Right atrium auricular region (tissue), 2 donors: ENCODE results near the gene FAP. TPM values are rescaled to one million over a fixed set of nuclear protein-coding genes. Genes with fewer than 3 reads are reported as not detected.

Experiments used
- DNase-seq: peaks from one replicate; pipeline ENCODE4 v3.0.0-alpha.2; 2019; ENCODE audit warnings: low spot score
- H3K27ac ChIP-seq, 2 donors: fragments of 200-600 bp; sonication (generic); 1 replicate in 1 of 2; 2 replicates in 1 of 2; pipeline ENCODE4 v1.5.1; 2016 to 2019
- H3K27me3 ChIP-seq, 2 donors: fragments of 200-600 bp; sonication (generic); one replicate each; pipeline versions ENCODE4 v1.5.1 to v1.6.0; 2017 to 2019
- H3K36me3 ChIP-seq: fragments of 200-600 bp; sonication (generic); one replicate; pipeline ENCODE4 v1.5.1; 2016
- H3K4me1 ChIP-seq, 2 donors: fragments of 200-600 bp; sonication (generic); one replicate each; pipeline versions ENCODE4 v1.5.1 to v1.6.0; 2017 to 2019
- H3K4me3 ChIP-seq, 2 donors: fragments of 200-600 bp; sonication (generic); 1 replicate in 1 of 2; 2 replicates in 1 of 2; pipeline ENCODE4 v1.5.1; 2017 to 2019; ENCODE audit warnings: mild to moderate bottlenecking in 1 of 2, moderate library complexity in 1 of 2
- H3K9me3 ChIP-seq, 2 donors: fragments of 200-600 bp; sonication (generic); one replicate each; pipeline ENCODE4 v1.5.1; 2019
- total RNA-seq, 2 donors: library from RNA; depleted of rRNA; stranded (reverse); fragments of >200 nt; gene quantifications; one replicate each; pipeline ENCODE4 v1.1.0, GENCODE V29; 2016
- TF ChIP-seq, protein P1 (sequence below), 2 donors: fragments of 200-600 bp; sonication (generic); IDR thresholded peaks; one replicate each; pipeline ENCODE4 v1.5.1; 2019; ENCODE audit warnings: antibody characterized with exemption in 2 of 2

FAP gene
- total RNA-seq, 2 donors from 2014 or later: 0.71 to 5.7 TPM

DNA sequence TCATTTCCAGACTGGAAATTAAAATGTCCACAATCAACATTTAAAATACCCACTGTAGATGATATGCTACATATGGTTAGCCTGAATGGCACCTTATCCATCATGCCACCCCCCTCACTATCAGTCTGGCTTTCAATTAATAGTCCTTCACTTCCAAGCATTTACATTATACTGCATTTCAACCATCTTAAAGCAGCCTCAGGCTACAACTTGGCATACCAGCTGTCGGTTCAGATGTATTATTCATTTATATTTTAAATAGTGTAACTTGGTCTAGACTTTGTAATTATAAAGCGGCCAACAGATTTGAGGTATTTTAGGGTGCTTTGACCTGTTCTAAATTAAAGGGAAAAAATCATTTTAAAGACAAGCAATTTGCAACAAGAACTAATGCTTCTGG is 93.8 kb downstream of the FAP start:
- Histone ChIP-seq H3K27me3 (no peaks in the 10 kb centered on the region), H3K27ac (no peak overlapping the region), H3K9me3 (no peaks in the 10 kb centered on the region), H3K4me1 (no peaks in the 10 kb centered on the region), H3K4me3 (no peak overlapping the region), H3K36me3 (no peaks in the 10 kb centered on the region)
- DNase-seq: no peak
- TF ChIP-seq, protein P1, sequence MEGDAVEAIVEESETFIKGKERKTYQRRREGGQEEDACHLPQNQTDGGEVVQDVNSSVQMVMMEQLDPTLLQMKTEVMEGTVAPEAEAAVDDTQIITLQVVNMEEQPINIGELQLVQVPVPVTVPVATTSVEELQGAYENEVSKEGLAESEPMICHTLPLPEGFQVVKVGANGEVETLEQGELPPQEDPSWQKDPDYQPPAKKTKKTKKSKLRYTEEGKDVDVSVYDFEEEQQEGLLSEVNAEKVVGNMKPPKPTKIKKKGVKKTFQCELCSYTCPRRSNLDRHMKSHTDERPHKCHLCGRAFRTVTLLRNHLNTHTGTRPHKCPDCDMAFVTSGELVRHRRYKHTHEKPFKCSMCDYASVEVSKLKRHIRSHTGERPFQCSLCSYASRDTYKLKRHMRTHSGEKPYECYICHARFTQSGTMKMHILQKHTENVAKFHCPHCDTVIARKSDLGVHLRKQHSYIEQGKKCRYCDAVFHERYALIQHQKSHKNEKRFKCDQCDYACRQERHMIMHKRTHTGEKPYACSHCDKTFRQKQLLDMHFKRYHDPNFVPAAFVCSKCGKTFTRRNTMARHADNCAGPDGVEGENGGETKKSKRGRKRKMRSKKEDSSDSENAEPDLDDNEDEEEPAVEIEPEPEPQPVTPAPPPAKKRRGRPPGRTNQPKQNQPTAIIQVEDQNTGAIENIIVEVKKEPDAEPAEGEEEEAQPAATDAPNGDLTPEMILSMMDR (IDR thresholded peaks at IDR 0.05): no peak

- Histone ChIP-seq H3K27ac (no peak overlapping the region), H3K27me3 (no peaks in the 10 kb centered on the region), H3K9me3 (no peaks in the 10 kb centered on the region), H3K4me3 (no peak overlapping the region), H3K4me1 (no peaks in the 10 kb centered on the region), H3K36me3 (no peaks in the 10 kb centered on the region)
- DNase-seq: no peak
- TF ChIP-seq, protein P1 (IDR thresholded peaks at IDR 0.05): no peak
Measured at GRCh38 chr2:162148956-162149355, 94.3 kb downstream of the FAP start.

- TF ChIP-seq, protein P1 (IDR thresholded peaks at IDR 0.05): no peak
- Histone ChIP-seq H3K27ac (no peak overlapping the region), H3K4me3 (no peak overlapping the region), H3K27me3 (no peaks in the 10 kb centered on the region), H3K4me1 (no peaks in the 10 kb centered on the region), H3K9me3 (no peaks in the 10 kb centered on the region), H3K36me3 (no peaks in the 10 kb centered on the region)
- no peak for DNase-seq
Measured at GRCh38 chr2:162143969-162144368, 99.3 kb downstream of the FAP start.

- Histone ChIP-seq H3K9me3 (no peaks in the 10 kb centered on the region), H3K27ac (no peak overlapping the region), H3K27me3 (no peaks in the 10 kb centered on the region), H3K36me3 (no peaks in the 10 kb centered on the region), H3K4me1 (no peaks in the 10 kb centered on the region), H3K4me3 (no peak overlapping the region)
- DNase-seq: no peak
- TF ChIP-seq, protein P1 (IDR thresholded peaks at IDR 0.05): no peak
Measured at GRCh38 chr2:162138310-162138709, 104.9 kb downstream of the FAP start.

GRCh38 chr2:162127422-162127821 is 115.8 kb downstream of the FAP start:
- Histone ChIP-seq H3K27ac (no peak overlapping the region), H3K36me3 (no peaks in the 10 kb centered on the region), H3K4me3 (no peak overlapping the region), H3K4me1 (no peaks in the 10 kb centered on the region), H3K27me3 (peaks cover 0 to 3% of the 10 kb centered on the region in 2 donors), H3K9me3 (peaks cover 0 to 8% of the 10 kb centered on the region in 2 donors)
- no peak for DNase-seq
- TF ChIP-seq, protein P1 (IDR thresholded peaks at IDR 0.05): no peak

- peaks cover 0 to 3% of the 10 kb centered on the region in 2 donors for H3K27me3 ChIP-seq
- DNase-seq: no peak
- no peaks in the 10 kb centered on the region for H3K36me3 ChIP-seq
- H3K4me1 ChIP-seq: no peaks in the 10 kb centered on the region
- no peak overlapping the region for H3K4me3 ChIP-seq
- TF ChIP-seq, protein P1 (IDR thresholded peaks at IDR 0.05): no peak
- peaks cover 0 to 8% of the 10 kb centered on the region in 2 donors for H3K9me3 ChIP-seq
- no peak overlapping the region for H3K27ac ChIP-seq
Measured at GRCh38 chr2:162126527-162126926, 116.7 kb downstream of the FAP start.
